Measurements from ENCODE around the gene KLHL15.

DNA sequence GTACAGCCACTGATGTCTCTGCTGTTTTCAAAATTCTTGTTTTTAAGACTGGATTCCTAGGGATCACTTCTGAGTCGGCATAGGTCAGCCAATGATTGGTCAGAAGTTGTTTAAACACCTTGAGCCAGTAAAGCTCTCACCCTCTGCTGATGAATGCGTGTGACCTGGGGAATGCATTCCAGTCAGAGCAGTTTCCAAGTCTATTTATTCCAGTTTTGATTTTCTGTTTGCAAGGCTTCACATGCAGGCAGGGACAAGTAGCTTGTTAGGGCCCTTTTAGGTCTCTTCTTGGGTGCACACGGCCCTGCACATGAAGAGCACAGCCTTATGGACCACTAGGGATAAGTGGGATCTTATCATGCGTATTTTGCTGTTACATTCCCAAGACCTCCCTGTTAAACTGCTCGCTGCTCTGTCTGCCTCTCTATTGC is 47.0 kb downstream of the KLHL15 start:
- TF ChIP-seq POLR2AphosphoS5 (IDR thresholded peaks at IDR 0.05; ENCODE audit: low read depth, low read length) (no peak), POLR2A (IDR thresholded peaks at IDR 0.05; ENCODE audit: low read depth, low read length) (no peak), TAF1 (IDR thresholded peaks at IDR 0.05; ENCODE audit: low read depth, low read length) (no peak), SPI1 (IDR thresholded peaks at IDR 0.05; ENCODE audit: low read depth, low read length) (no peak)
